H9 (cell line): Measurements from ENCODE around the gene EFCAB14. TPM values are rescaled to one million over a fixed set of nuclear protein-coding genes. Genes with fewer than 3 reads are reported as not detected.
A peak's percentile ranks its signal among the peaks of the same experiment; 100 is the strongest.

Experiments used
- DNase-seq: peaks from one replicate; pipeline ENCODE4 v3.0.0-alpha.2; 2017
- H2AFZ ChIP-seq: one replicate; pipeline ENCODE4 v1.6.1; 2013; ENCODE audit warnings: mild to moderate bottlenecking, low read length, control low read depth, moderate library complexity
- H2AK5ac ChIP-seq: 2 replicates; pipeline ENCODE4 v1.6.1; 2013; ENCODE audit warnings: low read length, control low read depth, mixed read lengths; ENCODE audit not compliant: insufficient read length
- H2BK120ac ChIP-seq: one replicate; pipeline ENCODE4 v1.6.1; 2013; ENCODE audit warnings: low read depth, mild to moderate bottlenecking, low read length, control low read depth, inconsistent platforms; ENCODE audit not compliant: poor library complexity, severe bottlenecking
- H2BK12ac ChIP-seq: 2 replicates; pipeline ENCODE4 v1.6.1; 2013; ENCODE audit warnings: low read length, control low read depth, mixed read lengths, low read depth; ENCODE audit not compliant: insufficient read length
- H2BK15ac ChIP-seq: 2 replicates; pipeline ENCODE4 v1.6.1; 2013; ENCODE audit warnings: low read depth, low read length, control low read depth
- H2BK20ac ChIP-seq: one replicate; pipeline ENCODE4 v1.6.1; 2013; ENCODE audit warnings: low read depth, mild to moderate bottlenecking, low read length, control low read depth, inconsistent platforms; ENCODE audit not compliant: poor library complexity, severe bottlenecking
- H2BK5ac ChIP-seq: 2 replicates; pipeline ENCODE4 v1.6.1; 2013; ENCODE audit warnings: low read length, control low read depth, mixed read lengths; ENCODE audit not compliant: insufficient read length
- H3K14ac ChIP-seq: 2 replicates; pipeline ENCODE4 v1.6.1; 2013; ENCODE audit warnings: low read length, control low read depth; ENCODE audit not compliant: insufficient read depth
- H3K18ac ChIP-seq: 2 replicates; pipeline ENCODE4 v1.6.1; 2013; ENCODE audit warnings: low read depth, mild to moderate bottlenecking, mixed read lengths, low read length, control low read depth; ENCODE audit not compliant: insufficient read length
- H3K23ac ChIP-seq: 2 replicates; pipeline ENCODE4 v1.6.1; 2013; ENCODE audit warnings: low read length, control low read depth, mixed read lengths, low read depth; ENCODE audit not compliant: insufficient read length
- H3K23me2 ChIP-seq: 2 replicates; pipeline ENCODE4 v1.6.1; 2013; ENCODE audit warnings: low read depth, mild to moderate bottlenecking, mixed read lengths, low read length, control low read depth; ENCODE audit not compliant: insufficient read length, poor library complexity, severe bottlenecking
- H3K27ac ChIP-seq: 2 replicates; pipeline ENCODE4 v1.5.1; 2013; ENCODE audit warnings: low read length, control low read depth, mixed read lengths, low read depth; ENCODE audit not compliant: insufficient read length
- H3K27me3 ChIP-seq: 2 replicates; pipeline ENCODE4 v1.6.1; 2013; ENCODE audit warnings: low read length, control low read depth, inconsistent platforms; ENCODE audit not compliant: insufficient read depth
- H3K4ac ChIP-seq: 2 replicates; pipeline ENCODE4 v1.6.1; 2013; ENCODE audit warnings: low read depth, mild to moderate bottlenecking, control low read depth, inconsistent platforms, low read length, moderate library complexity
- H3K4me1 ChIP-seq: 2 replicates; pipeline ENCODE4 v1.6.1; 2013; ENCODE audit warnings: low read length, control low read depth, inconsistent platforms; ENCODE audit not compliant: insufficient read depth
- H3K4me2 ChIP-seq: 2 replicates; pipeline ENCODE4 v1.6.1; 2013; ENCODE audit warnings: low read length, control low read depth, mixed read lengths; ENCODE audit not compliant: insufficient read length, insufficient read depth
- H3K56ac ChIP-seq: 2 replicates; pipeline ENCODE4 v1.6.1; 2013; ENCODE audit warnings: low read depth, mild to moderate bottlenecking, mixed read lengths, low read length, control low read depth; ENCODE audit not compliant: insufficient read length
- H3K79me1 ChIP-seq: 2 replicates; pipeline ENCODE4 v1.6.1; 2013; ENCODE audit warnings: low read depth, mild to moderate bottlenecking, moderate library complexity, low read length, control low read depth, inconsistent platforms; ENCODE audit not compliant: insufficient read depth, poor library complexity, severe bottlenecking
- H3K79me2 ChIP-seq: 2 replicates; pipeline ENCODE4 v1.6.1; 2013; ENCODE audit warnings: low read length, control low read depth, inconsistent platforms; ENCODE audit not compliant: insufficient read depth
- H3K9ac ChIP-seq: 2 replicates; pipeline ENCODE4 v1.6.1; 2013; ENCODE audit warnings: low read length, control low read depth, mixed read lengths; ENCODE audit not compliant: insufficient read length; ENCODE audit errors: extremely low read depth
- H3K9me3 ChIP-seq: one replicate; pipeline ENCODE4 v1.6.1; 2013; ENCODE audit warnings: low read depth, low read length, inconsistent platforms; ENCODE audit not compliant: control insufficient read depth
- H3T11ph ChIP-seq: one replicate; pipeline ENCODE4 v1.6.1; 2013; ENCODE audit warnings: mild to moderate bottlenecking, low read length, control low read depth, inconsistent platforms
- H4K20me1 ChIP-seq: one replicate; pipeline ENCODE4 v1.6.1; 2013; ENCODE audit not compliant: control insufficient read depth, insufficient read length, insufficient read depth
- H4K5ac ChIP-seq: 2 replicates; pipeline ENCODE4 v1.6.1; 2013; ENCODE audit warnings: low read depth, mild to moderate bottlenecking, mixed read lengths, low read length, control low read depth; ENCODE audit not compliant: insufficient read length
- H4K8ac ChIP-seq: replicated peaks from 2 replicates; pipeline ENCODE4 v1.6.1; 2013; ENCODE audit warnings: low read length, control low read depth, mixed read lengths, low read depth; ENCODE audit not compliant: insufficient read length
- H4K91ac ChIP-seq: 2 replicates; pipeline ENCODE4 v1.6.1; 2013; ENCODE audit warnings: low read depth, mild to moderate bottlenecking, moderate library complexity, mixed read lengths, low read length, control low read depth; ENCODE audit not compliant: insufficient read length
- H3K27ac Mint-ChIP-seq, 3 experiments: 2 replicates in 2 of 3; 3 replicates in 1 of 3; pipeline ENCODE4 v1.8.0; 2020 to 2021; ENCODE audit warnings: mixed read lengths in 3 of 3, mild to moderate bottlenecking in 1 of 3, moderate library complexity in 1 of 3
- H3K27me3 Mint-ChIP-seq: 2 replicates; pipeline ENCODE4 v1.8.0; 2021; ENCODE audit warnings: low read depth, mild to moderate bottlenecking, moderate library complexity, mixed read lengths
- H3K36me3 Mint-ChIP-seq, 3 experiments: 2 replicates in 2 of 3; 3 replicates in 1 of 3; pipeline ENCODE4 v1.8.0; 2020 to 2021; ENCODE audit warnings: low read depth in 3 of 3, mixed read lengths in 3 of 3; ENCODE audit not compliant: insufficient read depth in 1 of 3
- H3K4me1 Mint-ChIP-seq, 2 experiments: 2 replicates each; pipeline ENCODE4 v1.8.0; 2020; ENCODE audit warnings: mixed read lengths in 2 of 2
- H3K4me3 Mint-ChIP-seq, 2 experiments: 2 replicates in 1 of 2; 3 replicates in 1 of 2; pipeline ENCODE4 v1.8.0; 2020 to 2021; ENCODE audit warnings: mild to moderate bottlenecking in 2 of 2, mixed read lengths in 2 of 2, moderate library complexity in 1 of 2
- H3K9me3 Mint-ChIP-seq, 2 experiments: 2 replicates in 1 of 2; 3 replicates in 1 of 2; pipeline ENCODE4 v1.8.0; 2020; ENCODE audit warnings: mild to moderate bottlenecking in 2 of 2, mixed read lengths in 2 of 2, moderate library complexity in 1 of 2
- CTCF ChIP-seq: fragments of 200-600 bp; sonication (generic); conservative IDR thresholded peaks from 3 replicates; pipeline ENCODE4 v1.8.0; 2021; ENCODE audit warnings: antibody characterized with exemption, mild to moderate bottlenecking
- WGBS: extraction: QIAGEN DNeasy Blood & Tissue Kit; methylation state at CpG from one replicate; pipeline ENCODE4 v1.1.7; 2013; ENCODE audit warnings: missing lambda C conversion rate, low lambda C conversion rate, mixed read lengths; ENCODE audit not compliant: insufficient read length; ENCODE audit errors: extremely low coverage; 5-methylcytosine and 5-hydroxymethylcytosine counted together
- total RNA-seq: library from RNA; stranded (reverse); gene quantifications from 2 replicates; pipeline ENCODE4 v1.2.1, GENCODE V29; 2021

EFCAB14 gene
- total RNA-seq, 1 experiment from 2014 or later: 42.2 TPM

GRCh38 chr1:46667782-46668760 is 50.8 kb downstream of the EFCAB14 start, which contains the start of gene ATPAF1:
Gene ATPAF1 (minus strand): TSS chr1:46668364. CDS start chr1:46668322, 42 bp downstream.
- Histone ChIP-seq H3K23me2 (peaks cover 10% of the 10 kb centered on the region), H2BK15ac (no peak within 1 kb of the TSS), H3K9ac (peak within 1 kb of the TSS; percentile 53), H2BK120ac (no peak within 1 kb of the TSS), H3K79me1 (no peaks in the 10 kb centered on the region), H3K23ac (no peak within 1 kb of the TSS), H2BK5ac (no peak within 1 kb of the TSS), H2AFZ (peak within 1 kb of the TSS; percentile 53), H3K27ac (peak within 1 kb of the TSS; percentile 21), H3T11ph (no peak within 1 kb of the TSS), H3K14ac (peak within 1 kb of the TSS; percentile 89), H3K27me3 (no peaks in the 10 kb centered on the region), H2AK5ac (no peak within 1 kb of the TSS), H3K79me2 (no peaks in the 10 kb centered on the region), H3K56ac (no peak within 1 kb of the TSS), H3K4me2 (peak within 1 kb of the TSS; percentile 81), H3K4me1 (no peaks in the 10 kb centered on the region; the same call in 1 of the 2 replicates), H4K91ac (no peak within 1 kb of the TSS), H4K5ac (no peak within 1 kb of the TSS), H3K4ac (no peak within 1 kb of the TSS), H2BK12ac (no peak within 1 kb of the TSS), H2BK20ac (no peak within 1 kb of the TSS), H4K20me1 (no peaks in the 10 kb centered on the region), H3K18ac (peak within 1 kb of the TSS; percentile 47), H3K9me3 (no peaks in the 10 kb centered on the region), H4K8ac (no peak within 1 kb of the TSS)
- DNase-seq: peak; percentile 91
- TF ChIP-seq CTCF: no peak
- H3K4me1 Mint-ChIP-seq: peaks cover 25 to 26% of the 10 kb centered on the region in 2 experiments
- WGBS: no CpG with 5 or more reads among the region's 96 CpGs
- H3K4me3 Mint-ChIP-seq: peak within 1 kb of the TSS in 1 of 2 experiments; percentile 84; a peak in 3 of 5 replicates
- H3K36me3 Mint-ChIP-seq: peaks cover 7 to 22% (median 20%) of the 10 kb centered on the region in 3 experiments; a peak in 6 of 7 replicates
- H3K27ac Mint-ChIP-seq: 0 out of 7 replicates have a peak within 1 kb of the TSS, but pooled peaks of 1 of the 3 experiments have one; percentile 69
- H3K9me3 Mint-ChIP-seq: no peaks in the 10 kb centered on the region
- no peaks in the 10 kb centered on the region for H3K27me3 Mint-ChIP-seq
